GM23338 (cell line): Measurements from ENCODE around the gene MRNIP. TPM values are rescaled to one million over a fixed set of nuclear protein-coding genes. Genes with fewer than 3 reads are reported as not detected.

ENCODE experiments used
- ATAC-seq: fragments of 200-7000 bp; cut with Tn5 transposase; 3 replicates; pipeline ENCODE4 v1.9.1; 2020
- DNase-seq: peaks from one replicate; pipeline ENCODE4 v3.0.0-alpha.2; 2015; ENCODE audit warnings: low spot score
- H2AFZ ChIP-seq: fragments of 200-600 bp; sonication (generic); 2 replicates; pipeline ENCODE4 v1.8.0; 2016; ENCODE audit warnings: antibody characterized with exemption, mild to moderate bottlenecking, moderate library complexity
- H3F3A ChIP-seq: fragments of 200-600 bp; sonication (generic); replicated peaks from 2 replicates; pipeline ENCODE4 v1.8.0; 2017; ENCODE audit warnings: antibody characterized with exemption, mixed run types, low read depth
- H3K27ac ChIP-seq: fragments of 200-600 bp; sonication (generic); 2 replicates; pipeline ENCODE4 v1.6.1; 2016; ENCODE audit warnings: low read depth
- H3K27me3 ChIP-seq: fragments of 200-600 bp; sonication (generic); 2 replicates; pipeline ENCODE4 v1.8.0; 2016; ENCODE audit warnings: mild to moderate bottlenecking, mixed run types, moderate library complexity; ENCODE audit not compliant: insufficient read depth
- H3K36me3 ChIP-seq: fragments of 200-600 bp; sonication (generic); 2 replicates; pipeline ENCODE4 v1.8.0; 2016; ENCODE audit warnings: mild to moderate bottlenecking; ENCODE audit not compliant: insufficient read depth
- H3K4me1 ChIP-seq: fragments of 200-600 bp; sonication (generic); 2 replicates; pipeline ENCODE4 v1.8.0; 2016; ENCODE audit warnings: mild to moderate bottlenecking, moderate library complexity; ENCODE audit not compliant: insufficient read depth
- H3K4me2 ChIP-seq: fragments of 200-600 bp; sonication (generic); 2 replicates; pipeline ENCODE4 v1.7.1; 2017; ENCODE audit warnings: mixed run types
- H3K4me3 ChIP-seq: fragments of 200-600 bp; sonication (generic); 2 replicates; pipeline ENCODE4 v1.6.1; 2016; ENCODE audit warnings: mixed run types
- H3K79me2 ChIP-seq: fragments of 200-600 bp; sonication (generic); replicated peaks from 2 replicates; pipeline ENCODE4 v1.8.0; 2017; ENCODE audit warnings: mild to moderate bottlenecking; ENCODE audit not compliant: insufficient read depth
- H3K9me2 ChIP-seq: fragments of 200-600 bp; sonication (generic); 2 replicates; pipeline ENCODE4 v1.8.0; 2017; ENCODE audit not compliant: insufficient read depth
- H4K20me1 ChIP-seq: fragments of 200-600 bp; sonication (generic); replicated peaks from 2 replicates; pipeline ENCODE4 v1.8.0; 2017; ENCODE audit warnings: mild to moderate bottlenecking; ENCODE audit not compliant: insufficient read depth
- H3K27ac Mint-ChIP-seq: 2 replicates; pipeline ENCODE4 v1.8.0; 2020; ENCODE audit warnings: inconsistent platforms, mild to moderate bottlenecking, moderate library complexity, mixed read lengths
- H3K27me3 Mint-ChIP-seq: 3 replicates; pipeline ENCODE4 v1.8.0; 2022; ENCODE audit warnings: low read depth, mild to moderate bottlenecking, moderate library complexity, mixed read lengths, inconsistent platforms; ENCODE audit not compliant: insufficient read depth, poor library complexity
- H3K36me3 Mint-ChIP-seq: 3 replicates; pipeline ENCODE4 v1.8.0; 2021; ENCODE audit warnings: low read depth, mild to moderate bottlenecking, inconsistent platforms, moderate library complexity, mixed read lengths
- H3K4me1 Mint-ChIP-seq: 3 replicates; pipeline ENCODE4 v1.8.0; 2020; ENCODE audit warnings: mild to moderate bottlenecking, inconsistent platforms, mixed read lengths
- H3K4me3 Mint-ChIP-seq: 3 replicates; pipeline ENCODE4 v1.8.0; 2021; ENCODE audit warnings: moderate library complexity, mild to moderate bottlenecking, inconsistent platforms, mixed read lengths
- H3K9me3 Mint-ChIP-seq: 3 replicates; pipeline ENCODE4 v1.8.0; 2020; ENCODE audit warnings: moderate library complexity, mild to moderate bottlenecking, inconsistent platforms, mixed read lengths
- CREB1 ChIP-seq: fragments of 250-450 bp; sonication (Bioruptor Pico); IDR thresholded peaks from 2 replicates; pipeline ENCODE4 v1.5.0; 2020; ENCODE audit warnings: low read depth, mild to moderate bottlenecking, moderate library complexity
- ETS1 ChIP-seq: IDR thresholded peaks from 2 replicates; pipeline ENCODE4 v1.6.1; 2016; ENCODE audit warnings: antibody characterized with exemption
- EZH2 ChIP-seq: fragments of 200-600 bp; sonication (generic); IDR thresholded peaks from one replicate; pipeline ENCODE4 v1.8.0; 2017; ENCODE audit warnings: antibody characterized with exemption, mild to moderate bottlenecking, low read depth; ENCODE audit not compliant: unreplicated experiment
- EZH2phosphoT487 ChIP-seq: fragments of 200-600 bp; sonication (generic); IDR thresholded peaks from one replicate; pipeline ENCODE4 v1.8.1; 2018; ENCODE audit warnings: antibody characterized with exemption; ENCODE audit not compliant: unreplicated experiment
- JUNB ChIP-seq: IDR thresholded peaks from one replicate; pipeline ENCODE4 v1.6.1; 2016; ENCODE audit warnings: antibody characterized with exemption; ENCODE audit not compliant: unreplicated experiment
- NANOG ChIP-seq: IDR thresholded peaks from 2 replicates; pipeline ENCODE4 v1.6.1; 2016; ENCODE audit warnings: antibody characterized with exemption, borderline replicate concordance
- POLR2AphosphoS5 ChIP-seq: IDR thresholded peaks from 2 replicates; pipeline ENCODE4 v1.6.1; 2016; ENCODE audit warnings: antibody characterized with exemption, low read depth
- REST ChIP-seq: IDR thresholded peaks from one replicate; pipeline ENCODE4 v1.6.1; 2018; ENCODE audit warnings: antibody characterized with exemption; ENCODE audit not compliant: unreplicated experiment
- STAT1 ChIP-seq: IDR thresholded peaks from one replicate; pipeline ENCODE4 v1.6.1; 2016; ENCODE audit warnings: antibody characterized with exemption; ENCODE audit not compliant: unreplicated experiment
- ZNF114 ChIP-seq: fragments of 250-450 bp; sonication (Bioruptor Pico); IDR thresholded peaks from 2 replicates; pipeline ENCODE4 v1.5.0; 2020; ENCODE audit warnings: mild to moderate bottlenecking, moderate library complexity
- ZNF331 ChIP-seq: fragments of 250-450 bp; sonication (Bioruptor Pico); IDR thresholded peaks from 2 replicates; pipeline ENCODE4 v1.5.0; 2020; ENCODE audit warnings: low read depth, mild to moderate bottlenecking, moderate library complexity
- ZNF462 ChIP-seq: fragments of 250-450 bp; sonication (Bioruptor Pico); IDR thresholded peaks from 2 replicates; pipeline ENCODE4 v1.5.0; 2020; ENCODE audit warnings: mild to moderate bottlenecking, moderate library complexity
- polyA plus RNA-seq: library from polyadenylated mRNA; unstranded; fragments of >200 nt; fragmentation: Nextera tagmentation; extraction: Ambion mirVana; gene quantifications from 2 replicates; pipeline ENCODE4 v1.2.1, GENCODE V29; 2016
- total RNA-seq: library from RNA; depleted of rRNA; stranded (reverse); fragments of >200 nt; shearing (Covaris generic); gene quantifications from 2 replicates; pipeline ENCODE4 v1.2.3, GENCODE V29; 2014
- TF ChIP-seq, protein P1 (sequence below), 2 experiments: fragments of 200-600 bp in 1 of 2; sonication (generic) in 1 of 2; conservative IDR thresholded peaks; 2 replicates each; pipeline versions ENCODE4 v1.5.1 to v1.6.1; 2016 to 2017; ENCODE audit warnings: antibody characterized with exemption in 2 of 2, low read depth in 2 of 2, mild to moderate bottlenecking in 2 of 2, moderate library complexity in 1 of 2

The MRNIP gene
- total and polyA plus RNA-seq, 2 experiments from 2014 or later: 18.2 to 34.4 TPM

DNA sequence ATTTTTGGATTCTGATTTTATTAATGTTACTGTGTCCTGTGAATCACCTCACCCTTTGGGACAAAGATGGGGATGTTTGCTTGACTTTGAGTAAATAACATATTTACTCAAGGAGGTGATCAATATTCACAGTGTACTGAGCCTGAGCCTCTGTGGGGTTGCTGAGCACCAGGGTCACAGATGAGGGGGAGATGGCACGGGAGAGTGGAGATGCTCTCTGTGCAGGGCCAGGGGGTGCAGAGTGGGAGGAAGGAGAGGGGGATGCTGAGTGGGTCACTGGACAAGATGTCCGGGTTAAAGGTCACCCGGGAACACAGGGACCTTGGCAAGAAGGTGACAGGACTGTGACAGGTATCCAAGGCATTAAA is 33.9 kb downstream of the MRNIP start:
- no peaks in the 10 kb centered on the region for H3K9me2 ChIP-seq
- no peak overlapping the region for H3K4me3 ChIP-seq
- H3K27me3 ChIP-seq: no peaks in the 10 kb centered on the region
- peaks cover 38% of the 10 kb centered on the region for H3K4me1 ChIP-seq
- H3K4me3 Mint-ChIP-seq: no peak overlapping the region
- H2AFZ ChIP-seq: no peak overlapping the region
- H3K36me3 ChIP-seq: peaks cover 29% of the 10 kb centered on the region
- H3K9me3 Mint-ChIP-seq: no peaks in the 10 kb centered on the region; the same call in 2 of the 3 replicates
- peaks cover 80% of the 10 kb centered on the region for H3K36me3 Mint-ChIP-seq
- DNase-seq: no peak
- peaks cover 45% of the 10 kb centered on the region for H3K4me1 Mint-ChIP-seq
- peaks cover 26% of the 10 kb centered on the region for H3F3A ChIP-seq
- ATAC-seq: no peak
- peaks cover 24% of the 10 kb centered on the region for H4K20me1 ChIP-seq
- H3K4me2 ChIP-seq: no peak overlapping the region
- H3K27ac ChIP-seq: no peak overlapping the region
- TF ChIP-seq STAT1 (no peak), EZH2phosphoT487 (no peak), ETS1 (no peak), EZH2 (no peak), POLR2AphosphoS5 (no peak), CREB1 (CRISPR knock-in tag) (no peak), ZNF331 (CRISPR knock-in tag) (no peak), ZNF462 (no peak), NANOG (no peak), REST (no peak), JUNB (no peak), ZNF114 (CRISPR knock-in tag) (no peak)
- TF ChIP-seq, protein P1, sequence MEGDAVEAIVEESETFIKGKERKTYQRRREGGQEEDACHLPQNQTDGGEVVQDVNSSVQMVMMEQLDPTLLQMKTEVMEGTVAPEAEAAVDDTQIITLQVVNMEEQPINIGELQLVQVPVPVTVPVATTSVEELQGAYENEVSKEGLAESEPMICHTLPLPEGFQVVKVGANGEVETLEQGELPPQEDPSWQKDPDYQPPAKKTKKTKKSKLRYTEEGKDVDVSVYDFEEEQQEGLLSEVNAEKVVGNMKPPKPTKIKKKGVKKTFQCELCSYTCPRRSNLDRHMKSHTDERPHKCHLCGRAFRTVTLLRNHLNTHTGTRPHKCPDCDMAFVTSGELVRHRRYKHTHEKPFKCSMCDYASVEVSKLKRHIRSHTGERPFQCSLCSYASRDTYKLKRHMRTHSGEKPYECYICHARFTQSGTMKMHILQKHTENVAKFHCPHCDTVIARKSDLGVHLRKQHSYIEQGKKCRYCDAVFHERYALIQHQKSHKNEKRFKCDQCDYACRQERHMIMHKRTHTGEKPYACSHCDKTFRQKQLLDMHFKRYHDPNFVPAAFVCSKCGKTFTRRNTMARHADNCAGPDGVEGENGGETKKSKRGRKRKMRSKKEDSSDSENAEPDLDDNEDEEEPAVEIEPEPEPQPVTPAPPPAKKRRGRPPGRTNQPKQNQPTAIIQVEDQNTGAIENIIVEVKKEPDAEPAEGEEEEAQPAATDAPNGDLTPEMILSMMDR (conservative IDR thresholded peaks at IDR 0.05; ENCODE audit: low read depth in 2 of 2): no peak
- H3K79me2 ChIP-seq: peaks cover 21% of the 10 kb centered on the region
- H3K27ac Mint-ChIP-seq: no peak overlapping the region
- peaks cover 27% of the 10 kb centered on the region for H3K27me3 Mint-ChIP-seq
